Breast epithelium (tissue), 4 donors: ENCODE data around the gene PON2. TPM values are rescaled to one million over a fixed set of nuclear protein-coding genes. Genes with fewer than 3 reads are reported as not detected.

Experiments used
- DNase-seq, 2 donors: peaks; one replicate each; pipeline ENCODE4 v3.0.0-alpha.2; 2019; ENCODE audit warnings: low spot score in 2 of 2
- H3K27ac ChIP-seq, 2 donors: fragments of 200-600 bp; sonication (generic) in 1 of 2; one replicate each; pipeline ENCODE4 v1.5.1; 2016 to 2019; ENCODE audit warnings: mild to moderate bottlenecking in 1 of 2
- H3K27me3 ChIP-seq, 2 donors: fragments of 200-600 bp; sonication (generic) in 1 of 2; one replicate each; pipeline versions ENCODE4 v1.5.1 to v1.6.0; 2017 to 2019; ENCODE audit warnings: control low read depth in 1 of 2, mild to moderate bottlenecking in 1 of 2
- H3K36me3 ChIP-seq: fragments of 200-600 bp; one replicate; pipeline ENCODE4 v1.5.1; 2019
- H3K4me1 ChIP-seq, 2 donors: fragments of 200-600 bp; sonication (generic); one replicate each; pipeline ENCODE4 v1.5.1; 2016 to 2019; ENCODE audit warnings: control low read depth in 1 of 2
- H3K4me3 ChIP-seq, 3 donors: fragments of 200-600 bp; sonication (generic); 1 replicate in 2 of 3; 2 replicates in 1 of 3; pipeline ENCODE4 v1.5.1; 2016 to 2019; ENCODE audit warnings: mild to moderate bottlenecking in 3 of 3, moderate library complexity in 2 of 3
- H3K9me3 ChIP-seq, 2 donors: fragments of 200-600 bp; sonication (generic) in 1 of 2; one replicate each; pipeline ENCODE4 v1.5.1; 2016 to 2019; ENCODE audit warnings: control low read depth in 1 of 2
- POLR2A ChIP-seq: fragments of 450-650 bp; IDR thresholded peaks from one replicate; pipeline ENCODE4 v1.6.1; 2016; ENCODE audit warnings: antibody characterized with exemption, mild to moderate bottlenecking, moderate library complexity
- POLR2AphosphoS5 ChIP-seq, 3 donors: sonication (generic); formaldehyde crosslinking; IDR thresholded peaks; one replicate each; pipeline ENCODE4 v1.6.1; 2017; ENCODE audit warnings: antibody characterized with exemption in 3 of 3
- intact Hi-C: fragments of 100-400 bp; cut with DNase I; formaldehyde crosslinking; loops from one replicate; pipeline ENCODE4 v1.15.1; 2023; ENCODE audit warnings: low total_unique reads
- total RNA-seq, 3 donors: library from RNA; depleted of rRNA; stranded (reverse); fragments of >200 nt; gene quantifications; one replicate each; pipeline ENCODE4 v1.1.0, GENCODE V29; 2016
- TF ChIP-seq, protein P1 (sequence below), 3 donors: fragments of 450-650 bp; IDR thresholded peaks; one replicate each; pipeline ENCODE4 v1.5.1; 2016 to 2017; ENCODE audit warnings: antibody characterized with exemption in 3 of 3, mild to moderate bottlenecking in 3 of 3, moderate library complexity in 3 of 3

Gene PON2
- total RNA-seq, 3 donors from 2014 or later, result 119 to 168 (median 165) TPM

DNA sequence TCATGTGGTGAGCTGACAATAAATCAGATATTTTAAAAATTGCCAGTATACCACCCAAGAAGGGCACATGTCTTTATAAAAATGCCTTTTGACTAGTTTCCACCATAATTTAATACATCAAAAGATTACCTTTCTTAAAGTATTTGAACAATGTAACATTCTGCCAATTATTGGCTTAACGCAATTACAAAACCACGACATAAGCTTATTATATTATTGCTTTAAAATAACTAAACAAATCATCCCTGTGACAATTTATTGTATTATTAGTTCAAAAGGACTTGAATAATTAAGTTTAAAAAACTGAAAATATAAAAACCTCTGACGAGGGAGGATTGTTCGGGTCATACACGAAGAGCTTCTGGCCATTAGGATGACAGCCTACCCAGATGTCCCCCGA, 29.0 kb downstream of the PON2 start:
- Histone ChIP-seq H3K27me3 (no peaks in the 10 kb centered on the region), H3K4me1 (no peaks in the 10 kb centered on the region), H3K4me3 (no peak overlapping the region), H3K36me3 (no peaks in the 10 kb centered on the region), H3K27ac (no peak overlapping the region), H3K9me3 (no peaks in the 10 kb centered on the region)
- TF ChIP-seq, protein P1, sequence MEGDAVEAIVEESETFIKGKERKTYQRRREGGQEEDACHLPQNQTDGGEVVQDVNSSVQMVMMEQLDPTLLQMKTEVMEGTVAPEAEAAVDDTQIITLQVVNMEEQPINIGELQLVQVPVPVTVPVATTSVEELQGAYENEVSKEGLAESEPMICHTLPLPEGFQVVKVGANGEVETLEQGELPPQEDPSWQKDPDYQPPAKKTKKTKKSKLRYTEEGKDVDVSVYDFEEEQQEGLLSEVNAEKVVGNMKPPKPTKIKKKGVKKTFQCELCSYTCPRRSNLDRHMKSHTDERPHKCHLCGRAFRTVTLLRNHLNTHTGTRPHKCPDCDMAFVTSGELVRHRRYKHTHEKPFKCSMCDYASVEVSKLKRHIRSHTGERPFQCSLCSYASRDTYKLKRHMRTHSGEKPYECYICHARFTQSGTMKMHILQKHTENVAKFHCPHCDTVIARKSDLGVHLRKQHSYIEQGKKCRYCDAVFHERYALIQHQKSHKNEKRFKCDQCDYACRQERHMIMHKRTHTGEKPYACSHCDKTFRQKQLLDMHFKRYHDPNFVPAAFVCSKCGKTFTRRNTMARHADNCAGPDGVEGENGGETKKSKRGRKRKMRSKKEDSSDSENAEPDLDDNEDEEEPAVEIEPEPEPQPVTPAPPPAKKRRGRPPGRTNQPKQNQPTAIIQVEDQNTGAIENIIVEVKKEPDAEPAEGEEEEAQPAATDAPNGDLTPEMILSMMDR (IDR thresholded peaks at IDR 0.05), result no peak
- TF ChIP-seq POLR2AphosphoS5 (IDR thresholded peaks at IDR 0.05) (no peak), POLR2A (no peak)
- intact Hi-C loops, result no loop called here
- no peak for DNase-seq

DNA sequence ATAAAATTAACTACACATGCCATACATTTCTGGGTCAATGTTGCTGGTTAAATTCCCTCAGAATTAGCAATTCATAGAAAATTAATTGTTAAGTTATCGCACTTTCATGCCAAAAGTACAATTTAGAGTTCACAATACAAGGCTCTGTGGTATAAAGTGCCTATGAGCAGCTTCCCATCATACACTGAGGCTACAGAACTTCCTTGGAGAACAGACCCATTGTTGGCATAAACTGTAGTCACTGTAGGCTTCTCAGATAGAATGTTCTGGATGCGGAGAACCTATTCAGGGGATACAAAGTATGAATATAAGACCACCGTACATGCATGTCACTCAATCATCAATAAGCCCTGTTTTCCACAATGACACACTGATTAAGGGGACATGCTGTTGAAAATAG, 29.6 kb downstream of the PON2 start:
- DNase-seq, result no peak
- H3K27ac ChIP-seq, result no peak overlapping the region
- intact Hi-C loops, result no loop called here
- H3K4me1 ChIP-seq, result no peaks in the 10 kb centered on the region
- TF ChIP-seq, protein P1 (IDR thresholded peaks at IDR 0.05), result no peak
- TF ChIP-seq POLR2A (no peak), POLR2AphosphoS5 (IDR thresholded peaks at IDR 0.05) (no peak)
- no peaks in the 10 kb centered on the region for H3K36me3 ChIP-seq
- H3K27me3 ChIP-seq, result no peaks in the 10 kb centered on the region
- H3K4me3 ChIP-seq, result no peak overlapping the region
- H3K9me3 ChIP-seq, result no peaks in the 10 kb centered on the region

DNA sequence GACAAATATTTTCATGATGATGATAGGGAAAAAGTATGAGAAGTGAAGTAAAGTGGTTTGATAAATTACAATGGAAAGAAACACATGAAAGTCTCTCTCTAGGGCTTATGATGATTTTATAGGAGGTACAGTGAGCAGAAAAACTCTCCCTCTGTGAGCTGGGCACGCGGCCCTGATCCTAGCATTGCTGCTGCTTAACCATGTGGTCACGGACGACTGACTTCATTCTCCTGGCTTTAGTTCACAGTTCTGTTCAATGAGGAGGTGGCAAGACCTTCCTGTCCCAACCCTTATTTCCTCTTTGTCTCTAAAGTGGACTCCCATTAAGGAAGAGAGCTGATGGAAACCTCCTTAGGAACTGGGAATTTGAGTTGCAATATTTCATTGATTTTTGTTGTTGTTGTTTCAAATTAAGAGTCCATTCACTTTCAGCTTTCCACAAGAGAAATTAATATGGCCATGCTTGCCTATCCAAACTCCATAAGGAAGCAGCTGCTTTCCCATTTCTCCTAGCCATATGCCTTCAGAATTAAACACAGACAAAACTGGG, 30.4 kb downstream of the PON2 start:
- intact Hi-C loops, result no loop called here
- Histone ChIP-seq H3K27ac (no peak overlapping the region), H3K27me3 (no peaks in the 10 kb centered on the region), H3K4me1 (no peaks in the 10 kb centered on the region), H3K4me3 (no peak overlapping the region), H3K9me3 (no peaks in the 10 kb centered on the region), H3K36me3 (no peaks in the 10 kb centered on the region)
- TF ChIP-seq, protein P1 (IDR thresholded peaks at IDR 0.05), result no peak
- no peak for TF ChIP-seq POLR2A
- no peak for TF ChIP-seq POLR2AphosphoS5 (IDR thresholded peaks at IDR 0.05)
- no peak for DNase-seq

DNA sequence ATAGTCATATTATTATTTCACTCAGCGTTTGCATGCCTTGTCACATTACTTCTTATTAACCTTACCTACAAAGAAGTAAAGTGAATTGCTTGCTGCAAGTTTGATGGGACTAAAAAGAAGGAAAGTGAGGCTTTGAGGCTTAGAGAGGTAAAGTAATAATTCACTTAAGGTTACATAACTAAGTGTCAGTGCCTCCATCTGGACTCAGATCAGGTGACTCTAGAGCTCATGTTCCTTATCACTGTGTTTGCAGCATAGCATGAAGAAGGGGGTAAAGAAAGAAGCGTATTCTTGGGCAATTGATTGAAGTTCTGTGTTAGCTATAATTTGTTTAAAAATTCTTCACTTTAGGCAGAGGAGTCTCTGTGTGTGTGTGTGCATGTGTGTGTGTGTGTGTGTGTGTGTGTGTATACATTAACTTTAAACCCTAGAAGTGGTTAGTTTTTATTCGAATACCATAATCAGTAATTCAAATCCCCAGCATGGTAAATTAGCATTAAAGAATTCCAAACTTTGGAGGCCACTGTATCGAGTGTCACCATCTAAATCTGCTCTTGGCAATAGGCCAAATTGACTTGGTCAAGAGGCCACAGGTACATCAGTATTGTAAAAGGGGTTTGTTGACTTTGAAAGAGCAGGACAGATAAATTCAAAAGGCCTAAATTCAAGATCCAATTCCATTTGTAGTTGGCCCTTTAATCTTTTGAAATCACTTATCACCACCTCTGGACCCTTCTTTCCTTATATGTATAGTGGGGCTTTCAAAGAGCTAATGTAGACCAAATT, 36.5 kb downstream of the PON2 start:
- no peaks in the 10 kb centered on the region for H3K36me3 ChIP-seq
- TF ChIP-seq POLR2AphosphoS5 (IDR thresholded peaks at IDR 0.05) (no peak), POLR2A (no peak)
- TF ChIP-seq, protein P1 (IDR thresholded peaks at IDR 0.05), result no peak
- H3K4me1 ChIP-seq, result no peaks in the 10 kb centered on the region
- H3K27me3 ChIP-seq, result no peaks in the 10 kb centered on the region
- no peak overlapping the region for H3K27ac ChIP-seq
- no peaks in the 10 kb centered on the region for H3K9me3 ChIP-seq
- intact Hi-C loops, result no loop called here
- DNase-seq, result no peak
- no peak overlapping the region for H3K4me3 ChIP-seq

DNA sequence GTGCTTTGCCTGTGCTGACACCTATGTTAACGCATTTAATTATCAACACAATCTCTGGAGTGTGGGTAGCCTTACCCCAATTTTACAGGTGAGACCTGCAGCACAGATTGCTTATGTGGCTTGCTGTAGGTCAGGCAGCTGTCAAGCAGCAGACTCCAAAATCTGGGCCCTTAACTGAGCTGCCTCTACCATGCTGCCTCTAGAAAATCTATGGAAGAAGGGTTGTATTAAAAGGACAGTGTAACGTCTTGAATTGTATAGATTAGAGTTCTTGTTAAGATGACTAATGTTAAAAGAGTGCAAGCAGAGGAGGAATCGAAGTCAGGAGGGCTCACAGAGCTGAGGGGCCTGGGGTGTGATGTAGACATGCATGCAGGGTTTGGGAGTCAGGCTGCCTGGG, 37.4 kb downstream of the PON2 start:
- TF ChIP-seq POLR2A (no peak), POLR2AphosphoS5 (IDR thresholded peaks at IDR 0.05) (no peak)
- TF ChIP-seq, protein P1 (IDR thresholded peaks at IDR 0.05), result no peak
- Histone ChIP-seq H3K27me3 (no peaks in the 10 kb centered on the region), H3K36me3 (no peaks in the 10 kb centered on the region), H3K9me3 (no peaks in the 10 kb centered on the region), H3K4me3 (peak overlapping the region in 2 of 3 donors; percentile 64 to 80), H3K4me1 (no peaks in the 10 kb centered on the region), H3K27ac (no peak overlapping the region)
- intact Hi-C loops, result no loop called here
- DNase-seq, result no peak
